K562 (cell line): Measurements from ENCODE around the gene OR52E2. TPM values are rescaled to one million over a fixed set of nuclear protein-coding genes. Genes with fewer than 3 reads are reported as not detected.

Experiments
- ATAC-seq: fragments of 200-7000 bp; cut with Tn5 transposase; 3 replicates; pipeline ENCODE4 v1.9.1; 2020; ENCODE audit warnings: moderate library complexity
- BruUV-seq: library from RNA; stranded (reverse); fragments of 400-500 nt; replicated peaks from 2 replicates; lab custom pipeline; 2021; lab: Mats Ljungman, UMichigan
- CTCF ChIA-PET: fragments of 300-600 bp; formaldehyde crosslinking; extraction: SDS; loops from one replicate; lab custom pipeline; 2021; ENCODE audit warnings: low intra/inter-chr PET ratio; lab: Yijun Ruan, JAX
- POLR2A ChIA-PET: fragments of 300-600, 350-650 bp; sonication (Branson Sonifier 250); formaldehyde crosslinking; extraction: SDS; loops from one replicate; lab custom pipeline; 2021; ENCODE audit warnings: antibody characterized with exemption, inconsistent platforms; lab: Yijun Ruan, JAX
- DNase-seq, 4 experiments: peaks; one replicate each; pipeline versions ENCODE4 v3.0.0 to v3.0.0-alpha.2; 2011 to 2018; ENCODE audit warnings: low spot score in 3 of 4, mixed read lengths in 3 of 4; ENCODE audit errors: extremely low read depth in 1 of 4
- FAIRE-seq: peaks from 2 replicates; lab custom pipeline; 2011; peaks lifted over from hg19 to GRCh38; lab: Jason Lieb, UNC
- H2AFZ ChIP-seq: 2 replicates; pipeline ENCODE4 v1.6.0; 2011; ENCODE audit warnings: low read depth, low read length, control low read depth, inconsistent platforms
- H3K27ac ChIP-seq: fragments of 200-600 bp; 3 replicates; pipeline ENCODE4 v1.8.0; 2011; ENCODE audit warnings: low read depth, mild to moderate bottlenecking, control low read depth, inconsistent platforms, low read length, moderate library complexity, mixed read lengths; ENCODE audit errors: extremely low read depth
- H3K27me3 ChIP-seq, 2 experiments: fragments of 300-600 bp in 1 of 2; 2 replicates in 1 of 2; 3 replicates in 1 of 2; pipeline versions ENCODE4 v1.6.0 to v1.8.0; 2011; ENCODE audit warnings: inconsistent platforms in 2 of 2, low read length in 2 of 2, mild to moderate bottlenecking in 1 of 2, mixed read lengths in 1 of 2, moderate library complexity in 1 of 2; ENCODE audit not compliant: control insufficient read depth in 2 of 2, insufficient read depth in 2 of 2
- H3K36me3 ChIP-seq: fragments of 300-600 bp; 3 replicates; pipeline ENCODE4 v1.8.0; 2011; ENCODE audit warnings: mild to moderate bottlenecking, low read length, inconsistent platforms; ENCODE audit not compliant: control insufficient read depth, insufficient read depth
- H3K4me1 ChIP-seq, 2 experiments: fragments of 200-600 bp in 1 of 2; replicated peaks in 1 of 2; 2 replicates in 1 of 2; 3 replicates in 1 of 2; pipeline versions ENCODE4 v1.5.1 to v1.8.0; 2011; ENCODE audit warnings: inconsistent platforms in 2 of 2, low read length in 2 of 2, mild to moderate bottlenecking in 1 of 2, mixed read lengths in 1 of 2, moderate library complexity in 1 of 2; ENCODE audit not compliant: control insufficient read depth in 2 of 2, insufficient read depth in 2 of 2
- H3K4me2 ChIP-seq: 2 replicates; pipeline ENCODE4 v1.6.1; 2011; ENCODE audit warnings: low read length, control low read depth, inconsistent platforms, mixed read lengths; ENCODE audit not compliant: insufficient read depth
- H3K4me3 ChIP-seq: fragments of 200-600 bp; sonication (generic), shearing (Covaris generic); 2 replicates; pipeline ENCODE4 v1.5.1; 2016; ENCODE audit warnings: control low read depth, inconsistent platforms
- H3K79me2 ChIP-seq: fragments of 200-600 bp; 3 replicates; pipeline ENCODE4 v1.8.0; 2011; ENCODE audit warnings: low read length, inconsistent platforms; ENCODE audit not compliant: control insufficient read depth, insufficient read depth
- H3K9ac ChIP-seq, 2 experiments: 2 replicates each; pipeline versions ENCODE4 v1.6.0 to v1.6.1; 2011; ENCODE audit warnings: low read depth in 2 of 2, low read length in 2 of 2, control low read depth in 1 of 2, inconsistent platforms in 1 of 2, mild to moderate bottlenecking in 1 of 2, mixed read lengths in 1 of 2; ENCODE audit not compliant: insufficient read depth in 1 of 2
- H3K9me1 ChIP-seq: one replicate; pipeline ENCODE4 v1.6.0; 2011; ENCODE audit warnings: inconsistent platforms, mild to moderate bottlenecking, low read length, moderate library complexity; ENCODE audit not compliant: control insufficient read depth, insufficient read depth
- H3K9me3 ChIP-seq: replicated peaks from 2 replicates; pipeline ENCODE4 v1.5.1; 2011; ENCODE audit warnings: low read depth, low read length, inconsistent platforms; ENCODE audit not compliant: control insufficient read depth, insufficient read depth
- H4K20me1 ChIP-seq: replicated peaks from 2 replicates; pipeline ENCODE4 v1.6.1; 2011; ENCODE audit warnings: low read length, inconsistent platforms, mixed read lengths; ENCODE audit not compliant: control insufficient read depth, insufficient read depth
- BMI1 ChIP-seq: fragments of 150-350 bp; IDR thresholded peaks from 2 replicates; pipeline ENCODE4 v1.6.1; 2014; ENCODE audit warnings: low read length
- CBFA2T2 ChIP-seq: fragments of 450-650 bp; conservative IDR thresholded peaks from 2 replicates; pipeline ENCODE4 v1.6.1; 2017; ENCODE audit warnings: mild to moderate bottlenecking
- CBFB ChIP-seq: sonication (generic); formaldehyde crosslinking; IDR thresholded peaks from 2 replicates; pipeline ENCODE4 v1.4.0; 2020; ENCODE audit warnings: mild to moderate bottlenecking, missing genetic modification reagents
- FOXJ2 ChIP-seq: fragments of 200-800 bp; sonication (Bioruptor generic); IDR thresholded peaks from 2 replicates; pipeline ENCODE4 v1.6.1; 2016; ENCODE audit warnings: missing genetic modification characterization, missing compliant biosample characterization
- KDM4B ChIP-seq, 2 experiments: fragments of 450-650 bp in 1 of 2; sonication (generic) in 1 of 2; IDR thresholded peaks; 2 replicates each; pipeline ENCODE4 v1.6.1; 2016 to 2017; ENCODE audit warnings: borderline replicate concordance in 2 of 2, antibody characterized with exemption in 1 of 2, low read depth in 1 of 2, mild to moderate bottlenecking in 1 of 2
- MCM7 ChIP-seq, 2 experiments: fragments of 450-650 bp; IDR thresholded peaks; 2 replicates each; pipeline ENCODE4 v1.6.1; 2016 to 2018
- NBN ChIP-seq: fragments of 450-650 bp; IDR thresholded peaks from 2 replicates; pipeline ENCODE4 v1.6.1; 2016; ENCODE audit warnings: low read depth, mild to moderate bottlenecking
- NCOA2 ChIP-seq, 2 experiments: fragments of 450-650 bp; IDR thresholded peaks; 2 replicates each; pipeline ENCODE4 v1.6.1; 2018; ENCODE audit warnings: mild to moderate bottlenecking in 2 of 2, moderate library complexity in 1 of 2; ENCODE audit not compliant: partially characterized antibody in 2 of 2
- POLR2G ChIP-seq: fragments of 200-400 bp; formaldehyde crosslinking; IDR thresholded peaks from 2 replicates; pipeline ENCODE4 v1.6.1; 2017; ENCODE audit warnings: low read depth, mild to moderate bottlenecking, antibody characterized with exemption, low read length, moderate library complexity
- SMAD3 ChIP-seq: fragments of 450-650 bp; formaldehyde crosslinking; conservative IDR thresholded peaks from 2 replicates; pipeline ENCODE4 v1.4.0; 2020; ENCODE audit warnings: mild to moderate bottlenecking
- SREBF1 ChIP-seq: fragments of 150-350 bp; IDR thresholded peaks from 2 replicates; pipeline ENCODE4 v1.6.1; 2014; ENCODE audit warnings: antibody characterized with exemption, low read depth, low read length, borderline replicate concordance
- STAG1 ChIP-seq: sonication (generic); formaldehyde crosslinking; IDR thresholded peaks from 2 replicates; pipeline ENCODE4 v1.5.0; 2020; ENCODE audit warnings: missing genetic modification reagents, borderline replicate concordance
- TARDBP ChIP-seq: fragments of 450-650 bp; IDR thresholded peaks from 2 replicates; pipeline ENCODE4 v1.6.1; 2016
- ZBTB7A ChIP-seq: IDR thresholded peaks from 2 replicates; pipeline ENCODE4 v1.6.1; 2011; ENCODE audit warnings: low read depth, mild to moderate bottlenecking, low read length, moderate library complexity, borderline replicate concordance; ENCODE audit not compliant: control insufficient read depth
- WGBS: fragments of 100-300 bp; shearing (Covaris generic); methylation state at CpG from one replicate; pipeline ENCODE4 v1.1.6; 2016; ENCODE audit warnings: low coverage, mixed read lengths; ENCODE audit not compliant: insufficient coverage; ENCODE audit errors: missing lambda C conversion rate; 5-methylcytosine and 5-hydroxymethylcytosine counted together
- in situ Hi-C: fragments of 300-500 bp; cut with MboI; formaldehyde crosslinking; loops from 4 replicates; pipeline ENCODE4 v1.15.0; 2018; ENCODE audit warnings: inconsistent platforms, mixed read lengths
- intact Hi-C: fragments of 100-400 bp; cut with micrococcal nuclease; formaldehyde crosslinking; loops from 2 replicates; pipeline ENCODE4 v1.14.2; 2022
- polyA plus RNA-seq, 8 experiments: library from polyadenylated mRNA; depleted of rRNA in 4 of 8; stranded (reverse) in 5 of 8; unstranded in 3 of 8; fragments of >200 nt; fragmentation: Nextera tagmentation in 2 of 8; fragmentation: Illumina TruSeq in 1 of 8; extraction: Ambion mirVana in 2 of 8; extraction: Trizol in 1 of 8; gene quantifications; 2 replicates each; pipeline versions ENCODE4 v1.2.1 to v1.2.3, GENCODE V29; 2011 to 2014; ENCODE audit warnings: inconsistent platforms in 1 of 8, missing spikeins in 1 of 8
- total RNA-seq, 7 experiments: library from RNA; depleted of rRNA in 6 of 7; stranded (reverse); fragments of >200 nt in 6 of 7; fragmentation: Illumina TruSeq in 2 of 7; extraction: Trizol in 2 of 7; gene quantifications; 2 replicates each; pipeline versions ENCODE4 v1.2.1 to v1.2.3, GENCODE V29; 2011 to 2021; ENCODE audit warnings: low replicate concordance in 1 of 7
- TF ChIP-seq, protein P1 (sequence below): fragments of 450-650 bp; IDR thresholded peaks from 2 replicates; pipeline ENCODE4 v1.6.1; 2018; ENCODE audit warnings: mild to moderate bottlenecking, low read depth; ENCODE audit not compliant: partially characterized antibody
- TF ChIP-seq, protein P2 (sequence below): IDR thresholded peaks from 3 replicates; pipeline ENCODE4 v1.6.1; 2011; ENCODE audit warnings: borderline replicate concordance, mild to moderate bottlenecking, moderate library complexity; ENCODE audit not compliant: insufficient read length; ENCODE audit errors: extremely low read depth

The OR52E2 gene
- total and polyA plus RNA-seq, 9 of the 15 experiments (the other 6 are each of a cell fraction or from before 2014, with no cell fraction given): not detected

DNA sequence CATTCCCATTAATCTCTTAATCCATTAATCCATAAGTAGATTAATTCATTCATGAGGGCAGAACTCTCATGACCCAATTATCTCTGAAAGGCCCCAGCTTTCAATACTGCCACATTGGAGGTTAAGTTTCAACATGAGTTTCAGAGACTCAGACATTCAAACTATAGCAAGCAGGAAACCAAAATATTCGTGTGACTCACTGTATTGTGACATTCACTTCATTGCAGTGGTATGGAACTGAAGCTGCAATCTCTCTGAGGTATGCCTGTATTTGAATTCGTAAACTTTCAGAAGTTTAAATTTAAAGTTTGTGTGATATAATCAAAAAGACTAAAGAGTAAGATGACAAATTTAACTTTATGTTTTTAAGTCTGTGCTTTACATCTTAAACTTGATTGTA is 16.0 kb downstream of the OR52E2 start (continued):
- TF ChIP-seq, protein P1, sequence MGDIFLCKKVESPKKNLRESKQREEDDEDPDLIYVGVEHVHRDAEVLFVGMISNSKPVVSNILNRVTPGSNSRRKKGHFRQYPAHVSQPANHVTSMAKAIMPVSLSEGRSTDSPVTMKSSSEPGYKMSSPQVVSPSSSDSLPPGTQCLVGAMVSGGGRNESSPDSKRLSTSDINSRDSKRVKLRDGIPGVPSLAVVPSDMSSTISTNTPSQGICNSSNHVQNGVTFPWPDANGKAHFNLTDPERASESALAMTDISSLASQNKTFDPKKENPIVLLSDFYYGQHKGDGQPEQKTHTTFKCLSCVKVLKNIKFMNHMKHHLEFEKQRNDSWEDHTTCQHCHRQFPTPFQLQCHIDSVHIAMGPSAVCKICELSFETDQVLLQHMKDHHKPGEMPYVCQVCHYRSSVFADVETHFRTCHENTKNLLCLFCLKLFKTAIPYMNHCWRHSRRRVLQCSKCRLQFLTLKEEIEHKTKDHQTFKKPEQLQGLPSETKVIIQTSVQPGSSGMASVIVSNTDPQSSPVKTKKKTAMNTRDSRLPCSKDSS: no peak
- TF ChIP-seq SMAD3 (CRISPR knock-in tag): no peak
- TF ChIP-seq STAG1 (CRISPR knock-in tag): no peak
- TF ChIP-seq POLR2G: no peak
- TF ChIP-seq, all 486 proteins: peak for 0

DNA sequence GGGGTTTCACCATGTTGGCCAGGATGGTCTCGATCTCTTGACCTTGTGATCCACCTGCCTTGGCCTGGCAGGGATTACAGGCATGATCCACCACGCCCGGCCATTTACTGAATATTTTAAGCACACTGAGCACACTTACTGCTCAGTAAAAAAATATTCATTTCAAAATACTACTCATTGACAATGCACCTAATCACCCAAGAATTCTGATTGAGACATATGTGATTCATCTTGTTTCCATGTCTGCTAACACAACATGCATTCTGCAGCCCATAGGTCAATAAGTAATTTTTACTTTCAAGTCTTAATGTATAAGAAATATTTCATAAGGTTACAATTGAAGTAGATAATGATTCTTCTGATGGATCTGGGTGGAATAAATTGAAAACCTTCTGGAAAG is 17.3 kb downstream of the OR52E2 start:
- intact Hi-C loops (no loop called here), in situ Hi-C loops (no loop called here)
- DNase-seq (no peak), ATAC-seq (no peak), FAIRE-seq (no peak)
- peaks cover 2 to 8% of the 10 kb centered on the region in 2 experiments; a peak in 3 of 5 replicates for H3K27me3 ChIP-seq
- H3K9ac ChIP-seq: no peak overlapping the region
- H3K27ac ChIP-seq: no peak overlapping the region
- CTCF ChIA-PET: no interaction called here
- no peak overlapping the region for H3K4me2 ChIP-seq
- no peaks in the 10 kb centered on the region for H3K4me1 ChIP-seq
- H3K9me1 ChIP-seq: no peaks in the 10 kb centered on the region
- no peaks in the 10 kb centered on the region for H3K9me3 ChIP-seq
- H3K79me2 ChIP-seq: no peaks in the 10 kb centered on the region
- H3K4me3 ChIP-seq: no peak overlapping the region
- 9% methylated on average over 3 of the region's 3 CpGs for WGBS
- H2AFZ ChIP-seq: no peak overlapping the region
- no peaks in the 10 kb centered on the region for H3K36me3 ChIP-seq
- BruUV-seq: no TSS peak
- POLR2A ChIA-PET: no interaction called here
- H4K20me1 ChIP-seq: no peaks in the 10 kb centered on the region
- TF ChIP-seq CBFB (CRISPR knock-in tag): no peak
- TF ChIP-seq, protein P2, sequence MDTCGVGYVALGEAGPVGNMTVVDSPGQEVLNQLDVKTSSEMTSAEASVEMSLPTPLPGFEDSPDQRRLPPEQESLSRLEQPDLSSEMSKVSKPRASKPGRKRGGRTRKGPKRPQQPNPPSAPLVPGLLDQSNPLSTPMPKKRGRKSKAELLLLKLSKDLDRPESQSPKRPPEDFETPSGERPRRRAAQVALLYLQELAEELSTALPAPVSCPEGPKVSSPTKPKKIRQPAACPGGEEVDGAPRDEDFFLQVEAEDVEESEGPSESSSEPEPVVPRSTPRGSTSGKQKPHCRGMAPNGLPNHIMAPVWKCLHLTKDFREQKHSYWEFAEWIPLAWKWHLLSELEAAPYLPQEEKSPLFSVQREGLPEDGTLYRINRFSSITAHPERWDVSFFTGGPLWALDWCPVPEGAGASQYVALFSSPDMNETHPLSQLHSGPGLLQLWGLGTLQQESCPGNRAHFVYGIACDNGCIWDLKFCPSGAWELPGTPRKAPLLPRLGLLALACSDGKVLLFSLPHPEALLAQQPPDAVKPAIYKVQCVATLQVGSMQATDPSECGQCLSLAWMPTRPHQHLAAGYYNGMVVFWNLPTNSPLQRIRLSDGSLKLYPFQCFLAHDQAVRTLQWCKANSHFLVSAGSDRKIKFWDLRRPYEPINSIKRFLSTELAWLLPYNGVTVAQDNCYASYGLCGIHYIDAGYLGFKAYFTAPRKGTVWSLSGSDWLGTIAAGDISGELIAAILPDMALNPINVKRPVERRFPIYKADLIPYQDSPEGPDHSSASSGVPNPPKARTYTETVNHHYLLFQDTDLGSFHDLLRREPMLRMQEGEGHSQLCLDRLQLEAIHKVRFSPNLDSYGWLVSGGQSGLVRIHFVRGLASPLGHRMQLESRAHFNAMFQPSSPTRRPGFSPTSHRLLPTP: no peak
- no peak for TF ChIP-seq TARDBP
- TF ChIP-seq FOXJ2 (tag): no peak
- TF ChIP-seq CBFA2T2: no peak
- TF ChIP-seq MCM7 (IDR thresholded peaks at IDR 0.05): no peak
- TF ChIP-seq KDM4B (IDR thresholded peaks at IDR 0.05; ENCODE audit: borderline replicate concordance in 2 of 2, low read depth in 1 of 2): no peak
- TF ChIP-seq NBN: no peak
- TF ChIP-seq NCOA2 (IDR thresholded peaks at IDR 0.05; ENCODE audit: partially characterized antibody in 2 of 2): no peak
- TF ChIP-seq, protein P1: no peak
- TF ChIP-seq SREBF1: no peak
- no peak for TF ChIP-seq ZBTB7A
- no peak for TF ChIP-seq BMI1
